NOMO-1 treated with DMSO at 0.1 percent for 48 hours (cell line): Measurements from ENCODE around the gene GTF2IRD1.
"Not testable (repeated sequence)": the region's sequence is repeated elsewhere in the genome, so short reads cannot be mapped to it uniquely, and the experiment has no call there.

Experiments
- DNase-seq: peaks from one replicate; lab custom pipeline; 2025; ENCODE audit not compliant: unreplicated experiment; lab: John Stamatoyannopoulos, UW

Gene GTF2IRD1

DNA sequence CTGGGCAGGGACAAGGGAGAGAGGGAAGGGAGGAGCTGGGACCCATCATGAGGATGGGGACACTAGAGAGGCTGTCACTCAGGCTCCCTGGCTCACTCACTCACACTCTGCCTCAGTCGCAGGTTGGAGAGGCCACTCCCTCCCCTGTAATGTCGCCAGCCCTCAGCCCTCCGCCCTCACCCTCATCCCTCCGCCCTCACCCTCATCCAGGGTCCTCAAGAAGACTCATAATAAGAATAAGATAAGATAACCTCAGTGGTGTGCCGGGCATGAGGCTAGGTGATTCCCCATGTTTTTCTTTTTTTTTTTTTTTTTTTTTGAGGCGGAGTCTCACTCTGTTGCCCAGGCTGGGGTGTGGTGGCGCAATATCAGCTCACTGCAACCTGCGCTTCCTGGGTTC, 92.2 kb downstream of the GTF2IRD1 start:
- no peak for DNase-seq

DNA sequence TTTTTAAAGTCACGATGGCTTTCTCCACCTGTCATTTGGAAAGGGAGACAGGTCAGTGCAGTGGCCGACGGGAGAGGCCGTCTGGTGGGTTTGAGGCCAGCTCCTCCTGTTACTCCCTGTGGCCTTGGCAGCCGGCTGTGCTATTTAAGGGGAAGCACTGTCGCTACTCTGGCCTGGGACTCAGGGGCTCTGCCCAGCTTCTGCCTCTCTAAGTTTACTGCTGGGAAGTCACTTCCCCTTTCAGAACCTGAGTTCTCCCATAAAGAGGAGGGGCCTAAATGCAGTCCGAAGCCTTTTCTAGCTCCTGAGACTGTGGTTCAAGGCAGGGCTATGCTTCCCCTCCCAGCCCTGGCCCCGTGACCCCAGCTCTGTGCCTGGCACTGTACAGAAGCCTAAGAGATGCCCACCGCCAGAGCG, 99.9 kb downstream of the GTF2IRD1 start:
- peak; percentile 91 for DNase-seq

DNA sequence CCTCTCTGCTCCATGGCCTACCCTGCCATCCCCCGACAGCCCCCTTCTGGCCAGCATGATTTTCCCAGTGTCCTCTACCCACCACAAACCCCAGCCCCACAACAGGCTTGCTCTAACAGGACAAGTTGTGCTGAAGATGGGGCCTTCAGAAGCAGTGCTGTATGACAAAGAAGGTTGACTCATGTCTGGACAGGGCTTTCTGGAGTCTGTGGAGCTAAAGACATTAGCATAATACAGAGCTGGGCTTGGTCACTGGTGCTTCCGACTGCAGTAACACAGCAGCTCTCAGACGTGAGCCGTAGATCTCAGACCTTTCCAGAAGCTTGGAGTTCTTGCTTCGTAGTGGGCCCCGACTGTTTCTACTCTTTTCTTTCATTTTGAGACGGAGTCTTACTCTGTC, 100.5 kb downstream of the GTF2IRD1 start:
- DNase-seq = no peak

DNA sequence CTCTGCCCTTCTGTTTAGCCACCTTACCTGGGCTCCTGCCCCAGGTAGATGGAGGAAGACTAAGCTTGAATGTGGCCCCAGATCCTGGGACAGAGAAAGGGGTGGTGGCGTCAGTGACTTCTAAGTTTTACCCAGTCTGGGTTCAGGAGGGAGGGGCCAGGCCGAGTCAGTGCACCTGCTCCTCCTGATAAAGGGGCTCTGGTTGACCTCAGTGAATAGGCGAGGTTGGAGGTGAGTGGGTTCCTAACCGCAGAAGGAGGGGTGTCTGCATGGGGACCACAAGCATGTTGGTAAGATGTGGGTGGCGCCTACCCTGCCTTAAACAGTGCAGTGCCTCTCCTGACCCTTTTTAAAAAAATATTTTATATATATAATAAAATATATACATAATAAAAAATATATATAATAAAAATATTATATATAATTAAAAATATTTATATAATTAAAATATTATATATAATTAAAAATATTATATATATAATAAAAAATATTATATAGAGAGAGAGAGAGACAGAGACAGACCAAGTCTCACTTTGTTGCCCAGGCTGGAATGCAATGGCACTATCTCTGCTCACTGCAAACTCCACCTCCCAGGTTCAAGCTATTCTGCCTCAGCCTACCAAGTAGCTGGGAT, 106.5 kb downstream of the GTF2IRD1 start:
- DNase-seq = no peak

DNA sequence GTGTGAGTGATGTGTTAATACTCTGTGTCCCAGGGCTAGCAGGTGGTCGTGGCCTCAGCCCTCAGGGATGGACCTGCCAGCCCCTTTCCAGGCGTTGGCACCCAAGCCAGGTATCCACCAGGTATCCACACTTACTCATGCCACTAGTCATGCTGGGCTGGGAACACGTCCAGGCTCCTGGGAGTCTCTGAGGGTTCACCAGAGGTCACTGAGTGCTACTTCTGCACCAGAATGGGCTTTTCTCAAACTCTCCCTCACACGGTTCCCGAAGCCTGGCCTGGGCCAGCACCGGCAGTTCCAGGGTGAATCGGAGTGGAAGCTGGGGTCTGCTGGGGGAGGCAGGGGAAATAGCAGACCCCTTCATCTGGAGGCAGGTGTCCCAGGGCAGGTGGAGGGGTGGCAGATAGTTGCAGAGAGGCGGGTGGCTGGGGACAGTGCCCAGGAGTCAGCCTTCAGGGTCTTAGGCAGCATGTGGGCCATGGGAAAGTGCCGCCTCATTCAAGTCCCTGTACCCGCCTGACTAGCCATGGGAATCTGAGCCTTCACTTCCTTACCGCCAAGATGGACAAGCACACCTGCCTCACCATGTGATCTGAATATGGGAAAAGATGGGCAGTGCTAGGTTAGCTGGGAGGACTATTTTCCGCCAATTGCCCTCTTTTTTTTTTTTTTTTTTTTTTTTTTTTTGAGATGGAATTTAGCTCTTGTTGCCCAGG, 108.3 kb downstream of the GTF2IRD1 start:
- no peak for DNase-seq

DNA sequence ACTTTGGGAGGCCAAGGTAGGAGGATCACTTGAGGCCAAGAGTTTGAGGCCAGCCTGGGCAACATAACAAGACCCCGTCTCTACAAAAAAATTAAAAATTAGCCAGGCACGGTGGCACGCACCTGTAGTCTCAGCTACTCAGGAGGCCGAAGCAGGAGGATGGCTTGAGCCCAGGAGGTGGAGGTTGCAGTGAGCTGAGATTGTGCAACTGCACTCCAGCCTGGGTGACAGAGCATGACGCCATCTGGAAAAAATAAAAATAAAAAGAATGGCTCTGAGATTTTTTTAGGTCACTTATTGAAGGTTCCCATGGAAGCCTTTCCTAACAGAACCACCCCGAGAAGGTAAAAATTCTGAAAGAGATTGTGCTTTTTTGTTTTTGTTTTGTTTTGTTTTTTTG, 109.9 kb downstream of the GTF2IRD1 start:
- not testable (repeated sequence) for DNase-seq

DNA sequence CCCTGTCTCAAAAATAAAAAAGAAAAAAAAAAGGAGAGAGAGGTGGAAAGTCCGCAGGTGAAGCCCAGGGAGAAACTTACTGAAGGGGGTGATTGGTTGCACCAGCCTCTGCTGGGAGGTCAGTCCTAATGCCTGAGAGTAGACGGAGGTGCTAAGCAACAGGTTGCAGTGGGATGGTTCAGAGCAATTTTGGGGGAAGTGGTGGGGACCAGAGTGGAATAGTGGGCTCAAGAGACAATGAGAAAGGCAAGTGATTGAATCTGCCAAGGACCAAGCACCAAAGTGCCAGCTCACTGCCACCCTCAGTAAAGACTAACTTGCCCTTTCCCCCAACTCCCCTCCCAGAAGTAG, 113.6 kb downstream of the GTF2IRD1 start:
- no peak for DNase-seq

DNA sequence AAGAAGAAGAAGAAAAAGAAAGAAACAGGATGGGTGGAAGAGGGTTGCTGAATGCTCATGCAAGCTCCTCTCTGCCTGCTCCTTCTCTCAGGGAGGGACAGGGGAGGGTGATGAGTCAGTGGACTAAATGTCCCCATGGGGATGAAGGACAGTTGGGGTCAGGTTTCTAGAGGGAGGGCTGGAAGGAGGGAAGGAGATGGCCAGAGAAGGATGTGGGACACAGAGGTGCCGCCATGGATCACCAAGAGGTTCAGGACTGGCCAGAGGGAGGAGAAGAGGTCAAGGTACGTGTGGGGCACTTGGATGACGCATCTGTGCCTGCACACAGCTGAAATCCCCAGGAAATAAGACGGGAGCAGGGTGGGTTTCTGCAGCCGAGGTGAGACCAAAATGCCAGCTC, 115.0 kb downstream of the GTF2IRD1 start:
- no peak for DNase-seq

DNA sequence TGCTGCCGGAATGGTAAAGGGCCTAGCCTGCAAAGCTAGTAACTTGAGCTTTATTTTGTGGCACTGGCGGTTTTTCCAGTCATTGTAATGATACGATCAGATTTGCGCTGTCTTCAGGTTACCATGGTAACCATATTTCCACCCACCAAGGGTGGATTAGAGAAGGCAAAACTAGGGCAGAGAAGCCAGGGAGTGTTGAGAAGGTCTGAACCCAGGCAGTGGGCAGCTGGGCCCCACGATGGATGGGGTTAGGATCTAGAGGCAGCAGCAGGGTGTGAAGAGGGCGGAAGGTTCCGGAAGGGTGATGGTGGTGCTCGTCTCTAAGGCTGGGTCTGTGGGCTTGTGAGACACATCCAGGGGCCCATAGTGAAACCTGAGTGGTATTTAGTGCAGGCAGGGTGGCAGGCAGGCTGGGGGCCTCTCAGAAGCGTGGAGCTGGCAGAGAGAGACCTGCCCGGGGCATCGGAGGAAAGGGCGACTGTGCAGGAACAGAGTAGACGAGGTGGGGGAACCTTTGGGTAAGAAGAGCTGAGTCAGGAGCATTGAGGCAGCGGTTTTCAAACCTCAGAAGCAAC, 115.9 kb downstream of the GTF2IRD1 start:
- DNase-seq = no peak

DNA sequence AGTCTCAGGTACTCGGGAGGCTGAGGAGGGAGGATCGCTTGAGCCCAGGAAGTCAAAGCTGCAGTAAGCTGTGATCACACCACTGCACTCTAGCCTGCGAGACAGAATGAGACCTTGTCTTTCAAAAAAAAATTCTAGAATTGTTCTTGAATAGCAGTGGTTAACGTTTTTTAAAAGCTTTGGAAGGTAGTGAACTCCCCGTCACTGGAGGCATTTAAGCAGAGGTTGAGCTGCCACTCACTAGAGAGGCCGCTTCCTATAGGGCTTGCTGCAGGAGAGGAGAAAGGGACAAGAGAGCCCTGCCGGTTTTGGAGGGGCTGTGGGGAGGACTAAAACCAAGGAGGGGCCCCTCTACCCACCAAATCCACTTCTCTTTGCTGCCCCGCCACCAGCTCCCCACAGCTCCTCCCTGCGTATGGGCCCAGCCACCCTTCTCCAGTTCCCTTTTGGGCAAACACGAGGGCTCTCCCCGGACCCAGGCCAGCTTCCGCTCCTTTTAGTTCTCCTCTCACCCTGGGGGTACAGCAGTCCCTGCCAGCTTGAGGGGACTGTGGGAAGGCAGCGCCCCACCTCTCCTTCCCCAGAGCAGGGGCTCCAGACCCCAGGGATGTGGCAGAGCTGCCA, 116.9 kb downstream of the GTF2IRD1 start:
- no peak for DNase-seq

DNA sequence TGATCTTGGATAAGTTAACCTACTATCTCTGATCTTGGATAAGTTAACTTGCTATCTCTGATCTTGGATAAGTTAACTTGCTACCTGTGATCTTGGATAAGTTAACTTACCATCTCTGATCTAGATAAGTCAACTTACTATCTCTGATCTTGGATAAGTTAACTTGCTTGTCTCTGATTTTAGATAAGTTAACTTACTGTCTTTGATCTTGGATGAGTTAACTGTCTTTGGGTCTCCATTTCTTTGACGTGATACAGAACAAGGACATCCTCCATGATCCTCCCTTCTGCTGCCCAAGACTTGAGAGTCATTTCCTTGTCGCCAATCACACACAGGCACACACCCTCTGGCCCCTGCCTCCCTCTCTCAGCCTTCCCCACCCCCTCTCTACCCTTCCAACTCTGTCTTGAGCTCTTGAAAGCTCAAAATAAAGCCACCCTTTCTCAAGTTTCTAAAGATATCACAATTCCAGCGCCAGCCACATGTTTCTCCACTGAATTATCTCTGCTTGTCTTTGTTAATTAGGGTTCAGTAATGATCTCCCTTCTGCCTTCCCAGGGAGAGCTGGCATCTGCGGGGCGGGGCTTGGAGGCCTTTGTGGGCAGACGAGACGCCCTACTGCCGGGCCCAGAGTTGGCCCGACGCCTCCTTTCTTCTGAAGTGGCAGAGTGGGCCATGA, 118.7 kb downstream of the GTF2IRD1 start:
- no peak for DNase-seq

DNA sequence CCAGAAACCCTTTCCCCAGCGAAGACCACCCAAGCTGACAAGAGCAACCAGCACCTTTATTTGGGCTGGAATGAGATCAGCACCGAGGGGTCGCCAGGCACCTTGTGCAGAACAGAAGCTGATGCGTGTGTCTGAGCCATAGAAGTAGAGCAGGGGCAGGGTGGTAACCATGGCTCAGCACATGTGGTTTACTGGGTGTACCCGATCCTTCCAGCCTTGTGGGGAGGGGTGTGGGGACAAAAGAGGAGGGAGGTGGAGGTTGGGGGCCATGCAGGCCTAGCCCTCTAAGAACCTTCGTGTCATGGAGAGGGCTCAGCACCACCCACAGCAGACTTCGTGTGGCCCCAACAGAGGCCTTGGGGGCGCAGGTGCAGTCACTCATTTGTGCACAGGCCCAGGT, 119.8 kb downstream of the GTF2IRD1 start:
- no peak for DNase-seq

DNA sequence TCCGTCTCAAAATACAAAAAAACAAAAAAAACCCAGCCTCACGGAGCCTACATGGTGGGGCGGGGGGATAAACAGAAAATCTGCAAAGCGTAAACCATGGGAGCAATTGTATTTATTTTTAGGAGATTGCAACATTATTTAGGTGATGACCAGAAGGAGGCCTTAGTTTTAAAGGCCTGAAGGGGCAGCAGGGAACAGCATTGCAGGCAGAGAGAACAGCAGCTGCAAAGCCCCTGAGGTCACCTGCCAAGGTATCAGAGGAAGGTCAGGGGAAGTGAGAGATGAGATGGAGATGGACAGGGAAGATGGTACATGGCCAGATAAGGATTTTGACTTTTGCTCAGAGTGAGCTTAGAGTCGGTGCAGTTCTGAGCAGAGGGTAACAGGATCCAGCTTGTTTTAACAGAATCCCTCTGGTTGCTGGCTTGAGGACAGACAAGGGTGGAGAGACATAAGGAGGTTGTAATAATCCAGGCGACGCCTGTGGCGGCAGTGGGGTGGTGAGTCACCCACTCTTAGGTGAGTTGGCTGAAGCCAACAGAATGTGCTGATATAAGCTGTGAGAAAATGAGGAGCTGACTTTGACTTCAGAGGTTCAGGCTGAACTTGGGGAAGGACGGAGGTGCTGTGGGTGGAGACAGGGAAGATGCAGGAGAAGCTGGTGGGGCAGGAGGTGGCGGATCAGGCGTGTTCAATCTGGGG, 121.5 kb downstream of the GTF2IRD1 start:
- peak; percentile 41 for DNase-seq

DNA sequence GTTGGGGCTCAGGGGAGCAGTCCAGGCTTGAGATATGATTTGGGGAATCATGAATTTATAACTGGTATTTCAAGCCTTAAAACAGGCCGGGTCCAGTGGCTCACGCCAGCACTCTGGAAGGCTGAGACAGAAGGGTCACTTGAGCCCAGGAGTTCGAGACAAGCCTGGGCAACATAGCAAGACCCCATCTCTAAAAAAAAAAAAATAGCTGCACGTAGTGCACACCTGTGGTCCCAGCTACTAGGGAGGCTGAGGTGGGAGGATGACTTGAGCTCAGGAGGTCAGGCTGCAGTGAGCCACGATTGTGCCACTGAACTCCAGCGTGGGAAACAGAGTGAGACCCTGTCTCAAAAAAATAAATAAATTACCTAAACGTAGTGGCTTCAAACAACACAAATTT, 122.1 kb downstream of the GTF2IRD1 start:
- DNase-seq = no peak

DNA sequence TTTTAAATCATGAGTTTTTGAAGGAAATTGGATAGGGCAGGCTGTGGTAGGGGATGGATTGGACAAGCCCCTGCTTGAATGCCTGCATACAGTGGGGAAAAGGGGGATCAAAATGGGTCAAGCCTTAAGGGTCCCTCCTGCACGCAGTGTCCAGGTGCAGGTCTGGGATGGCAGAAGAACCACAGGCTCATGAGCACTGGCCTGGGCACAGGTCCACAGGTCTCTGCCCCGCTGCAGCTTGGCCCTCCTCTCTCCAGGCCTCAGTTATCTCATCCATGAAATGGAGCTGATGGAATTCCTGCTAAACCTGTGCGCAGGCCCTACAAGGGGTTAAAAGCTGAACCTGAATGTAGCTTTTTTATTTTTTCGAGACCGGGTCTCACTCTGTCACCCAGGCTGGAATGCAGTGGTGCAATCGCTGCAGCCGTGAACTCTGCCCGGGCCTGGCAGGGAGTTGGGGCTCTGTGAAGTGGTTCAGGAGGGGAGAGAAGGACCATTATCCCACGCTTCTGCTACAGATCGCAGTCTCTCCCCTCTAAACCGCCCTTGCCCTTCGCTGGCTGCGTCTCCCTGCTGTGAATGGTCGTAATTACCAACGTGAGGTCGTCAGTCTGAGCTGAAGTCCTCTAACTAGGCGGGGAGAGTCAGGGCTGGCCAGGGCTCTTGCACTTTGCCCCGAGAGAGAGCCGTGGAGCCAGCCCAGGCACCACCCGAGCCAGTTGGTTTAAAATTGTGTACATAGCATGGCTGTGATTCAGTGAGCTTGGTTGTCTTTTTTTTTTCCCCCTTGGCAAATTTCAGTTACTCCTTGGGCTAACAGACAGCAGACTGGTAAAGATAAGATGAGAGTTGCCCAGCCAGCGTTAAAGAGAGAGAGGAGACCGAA, 126.3 kb downstream of the GTF2IRD1 start:
- DNase-seq = no peak

DNA sequence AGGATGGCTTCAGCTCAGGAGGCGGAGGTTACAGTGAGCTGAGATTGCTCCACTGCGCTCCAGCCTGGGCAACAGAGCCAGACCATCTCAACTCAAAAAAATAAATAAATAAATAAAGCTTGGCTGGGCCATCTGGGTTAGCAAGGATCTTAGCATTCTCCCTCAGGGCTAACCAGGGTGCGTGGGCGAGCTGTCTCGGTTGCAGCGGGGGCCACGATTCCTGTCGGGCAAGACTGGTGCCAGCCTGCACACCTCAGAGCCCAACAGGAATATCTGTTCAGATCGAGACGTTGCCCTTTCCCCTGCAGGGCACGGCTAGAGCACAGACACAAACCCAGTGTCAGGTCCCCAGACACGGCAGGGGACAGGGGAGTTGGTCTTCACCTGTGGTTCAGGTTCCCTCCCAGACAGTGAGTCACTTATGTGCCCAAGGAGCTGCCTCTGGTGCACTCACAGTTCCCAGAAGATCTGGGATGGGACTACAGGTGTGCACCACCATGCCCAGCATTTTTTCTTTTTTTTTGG, 128.3 kb downstream of the GTF2IRD1 start:
- no peak for DNase-seq

DNA sequence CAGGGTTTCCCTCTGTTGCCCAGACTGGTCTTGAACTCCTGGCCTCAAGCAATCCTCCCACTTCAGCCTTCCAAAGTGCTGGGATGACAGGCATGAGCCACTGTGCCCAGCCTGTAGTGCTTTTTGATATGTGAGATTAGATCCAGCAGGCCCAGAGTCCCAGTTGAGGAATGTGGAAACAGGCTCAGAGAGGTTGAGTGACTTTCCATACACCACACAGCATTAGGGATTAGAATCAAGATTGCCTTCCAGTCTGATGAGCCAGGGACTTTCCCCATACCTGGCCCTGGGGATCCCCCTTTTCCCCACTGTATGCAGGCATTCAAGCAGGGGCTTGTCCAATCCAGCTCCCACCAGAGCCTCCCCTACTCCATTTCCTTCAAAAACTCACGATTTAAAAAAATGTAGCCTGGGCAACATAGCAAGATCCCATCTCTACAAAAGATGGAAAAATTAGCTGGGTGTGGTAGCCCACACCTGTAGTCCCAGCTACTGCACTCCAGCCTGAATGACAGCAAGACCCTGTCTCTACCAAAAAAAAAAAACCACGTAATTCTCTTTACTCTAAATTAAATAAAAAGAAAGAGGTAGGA, 128.8 kb downstream of the GTF2IRD1 start:
- no peak for DNase-seq

DNA sequence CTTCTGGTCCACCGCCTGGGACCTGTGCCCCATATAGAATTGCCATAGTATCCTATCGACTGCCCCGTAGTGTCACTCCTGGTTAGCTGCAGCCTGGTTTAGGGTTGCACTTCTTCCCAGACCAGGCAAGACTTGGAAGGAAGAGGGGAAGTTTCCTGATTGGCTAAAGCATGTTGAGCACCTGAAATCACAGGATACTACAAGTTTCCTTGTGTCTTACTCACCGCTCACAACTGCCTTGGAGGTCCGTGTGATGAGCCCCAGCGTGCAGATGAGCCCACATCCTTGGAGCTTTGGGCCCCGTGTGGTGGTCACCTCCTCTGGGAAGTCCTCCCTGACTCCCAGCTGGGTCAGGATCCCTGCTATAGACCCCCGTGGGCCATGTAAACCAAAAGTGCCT, 129.9 kb downstream of the GTF2IRD1 start:
- DNase-seq = no peak

DNA sequence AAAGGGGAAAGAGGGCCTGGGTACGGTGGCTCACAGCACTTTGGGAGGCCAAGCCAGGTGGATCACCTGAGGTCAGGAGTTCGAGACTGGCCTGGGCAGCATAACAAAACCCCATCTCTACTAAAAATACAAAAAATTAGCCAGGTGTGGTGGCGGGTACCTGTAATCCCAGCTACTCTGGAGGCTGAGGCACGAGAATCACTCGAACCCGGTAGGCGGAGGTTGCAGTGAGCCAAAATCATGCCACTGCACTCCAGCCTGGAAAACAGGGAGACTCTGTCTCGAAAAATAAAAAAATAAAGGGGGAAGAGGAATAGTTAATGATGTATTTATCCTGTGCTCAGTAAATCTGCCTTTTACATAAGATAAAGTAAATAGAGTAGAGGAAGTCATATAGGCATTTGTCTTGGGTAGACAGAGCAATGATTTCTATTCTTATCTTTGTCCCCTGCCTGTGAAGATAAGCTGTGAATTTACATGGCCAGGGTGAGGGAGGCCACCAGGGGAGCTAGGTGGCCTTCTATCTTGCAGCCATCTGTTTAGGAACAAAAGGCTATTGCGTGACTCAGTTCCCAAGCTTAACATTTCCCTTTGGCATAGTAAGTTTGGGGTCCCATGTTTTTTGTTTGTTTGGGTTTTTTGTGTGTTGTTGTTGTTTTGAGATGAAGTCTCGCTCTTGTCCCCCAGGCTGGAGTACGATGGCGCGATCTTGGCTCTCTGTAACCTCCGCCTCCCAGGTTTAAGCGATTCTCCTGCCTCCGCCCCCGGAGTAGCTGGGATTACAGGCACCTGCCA, 130.7 kb downstream of the GTF2IRD1 start:
- no peak for DNase-seq
